ACC112 (cell line): ENCODE measurements around the gene COL23A1.

Source experiments
- H2AFZ ChIP-seq: fragments of 200-600 bp; sonication (generic); one replicate; pipeline ENCODE4 v1.6.0; 2017; ENCODE audit warnings: antibody characterized with exemption, low read length; ENCODE audit not compliant: unreplicated experiment
- H3K27ac ChIP-seq: fragments of 200-600 bp; sonication (generic); 2 replicates; pipeline ENCODE4 v1.5.1; 2014; ENCODE audit warnings: low read depth, mild to moderate bottlenecking, antibody characterized with exemption, low read length, moderate library complexity
- H3K27me3 ChIP-seq: fragments of 200-600 bp; sonication (generic); 2 replicates; pipeline ENCODE4 v1.6.1; 2014; ENCODE audit warnings: mild to moderate bottlenecking, antibody characterized with exemption, low read length, moderate library complexity, mixed read lengths; ENCODE audit not compliant: insufficient read depth
- H3K36me3 ChIP-seq: fragments of 200-600 bp; sonication (generic); 2 replicates; pipeline ENCODE4 v1.6.1; 2016; ENCODE audit warnings: mild to moderate bottlenecking, antibody characterized with exemption, low read length, moderate library complexity, mixed read lengths; ENCODE audit not compliant: insufficient read depth
- H3K4me1 ChIP-seq: fragments of 200-600 bp; sonication (generic); one replicate; pipeline ENCODE4 v1.6.1; 2016; ENCODE audit warnings: low read length, mixed read lengths; ENCODE audit not compliant: insufficient read depth, unreplicated experiment, control insufficient read depth
- H3K4me3 ChIP-seq: fragments of 200-600 bp; sonication (generic); 2 replicates; pipeline ENCODE4 v1.5.1; 2014; ENCODE audit warnings: mild to moderate bottlenecking, low read depth, low read length
- H3K79me2 ChIP-seq: fragments of 200-600 bp; sonication (generic); one replicate; pipeline ENCODE4 v1.6.0; 2016; ENCODE audit warnings: low read length; ENCODE audit not compliant: control insufficient read depth, unreplicated experiment, insufficient read depth

The COL23A1 gene

DNA sequence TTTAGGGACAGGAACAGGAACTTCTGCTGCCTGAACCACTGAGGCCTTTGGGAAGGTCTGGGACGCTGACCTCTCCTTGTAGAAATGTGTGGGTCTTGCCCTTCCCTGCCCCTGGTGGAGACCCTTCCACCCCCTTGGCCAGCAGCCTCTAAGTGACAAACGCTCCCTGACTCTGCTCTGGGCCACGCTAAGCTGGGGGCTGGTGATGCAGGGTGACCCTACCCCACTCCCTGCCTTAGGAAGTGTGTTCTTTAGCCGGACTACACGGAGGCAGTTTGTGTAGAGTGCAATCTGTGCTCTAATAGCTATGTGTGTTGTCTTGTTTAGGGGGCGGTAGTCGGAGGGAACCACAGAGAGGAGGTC is 123.0 kb downstream of the COL23A1 start:
- H3K36me3 ChIP-seq, result no peaks in the 10 kb centered on the region
- H3K4me3 ChIP-seq, result no peak overlapping the region
- no peak overlapping the region for H3K27ac ChIP-seq
- H3K79me2 ChIP-seq, result no peaks in the 10 kb centered on the region
- H3K27me3 ChIP-seq, result peaks cover 8% of the 10 kb centered on the region; the same call in 1 of the 2 replicates
- H2AFZ ChIP-seq, result no peak overlapping the region
- no peaks in the 10 kb centered on the region for H3K4me1 ChIP-seq

DNA sequence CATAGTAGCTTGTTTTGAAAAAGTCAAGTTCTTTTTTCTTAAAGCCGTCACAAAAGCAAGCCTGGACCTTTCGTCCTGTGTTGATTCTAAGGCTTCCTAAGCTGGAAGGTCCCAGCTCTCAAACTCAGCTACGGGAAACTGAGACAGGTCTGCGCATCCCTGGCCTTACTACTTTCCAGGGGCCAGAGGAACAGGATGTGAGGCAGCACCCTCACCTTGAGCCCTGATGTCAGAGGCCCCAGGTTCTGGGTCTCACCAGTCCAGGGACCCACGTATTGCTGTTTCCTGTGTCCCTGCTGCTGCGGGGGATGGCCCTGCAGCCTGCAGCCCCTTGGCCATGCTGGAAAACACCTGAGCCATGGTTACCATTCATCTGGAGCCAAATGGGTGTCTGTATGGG is 123.9 kb downstream of the COL23A1 start:
- no peaks in the 10 kb centered on the region for H3K4me1 ChIP-seq
- H3K36me3 ChIP-seq, result no peaks in the 10 kb centered on the region
- peaks cover 8% of the 10 kb centered on the region; the same call in 1 of the 2 replicates for H3K27me3 ChIP-seq
- H3K4me3 ChIP-seq, result no peak overlapping the region
- H2AFZ ChIP-seq, result no peak overlapping the region
- H3K79me2 ChIP-seq, result no peaks in the 10 kb centered on the region
- no peak overlapping the region for H3K27ac ChIP-seq

- Histone ChIP-seq H3K4me3 (no peak overlapping the region), H3K27me3 (peaks cover 8% of the 10 kb centered on the region; the same call in 1 of the 2 replicates), H2AFZ (no peak overlapping the region), H3K79me2 (no peaks in the 10 kb centered on the region), H3K27ac (no peak overlapping the region), H3K36me3 (no peaks in the 10 kb centered on the region), H3K4me1 (no peaks in the 10 kb centered on the region)
Observed at GRCh38 chr5:178465861-178466288, 124.3 kb downstream of the COL23A1 start.

DNA sequence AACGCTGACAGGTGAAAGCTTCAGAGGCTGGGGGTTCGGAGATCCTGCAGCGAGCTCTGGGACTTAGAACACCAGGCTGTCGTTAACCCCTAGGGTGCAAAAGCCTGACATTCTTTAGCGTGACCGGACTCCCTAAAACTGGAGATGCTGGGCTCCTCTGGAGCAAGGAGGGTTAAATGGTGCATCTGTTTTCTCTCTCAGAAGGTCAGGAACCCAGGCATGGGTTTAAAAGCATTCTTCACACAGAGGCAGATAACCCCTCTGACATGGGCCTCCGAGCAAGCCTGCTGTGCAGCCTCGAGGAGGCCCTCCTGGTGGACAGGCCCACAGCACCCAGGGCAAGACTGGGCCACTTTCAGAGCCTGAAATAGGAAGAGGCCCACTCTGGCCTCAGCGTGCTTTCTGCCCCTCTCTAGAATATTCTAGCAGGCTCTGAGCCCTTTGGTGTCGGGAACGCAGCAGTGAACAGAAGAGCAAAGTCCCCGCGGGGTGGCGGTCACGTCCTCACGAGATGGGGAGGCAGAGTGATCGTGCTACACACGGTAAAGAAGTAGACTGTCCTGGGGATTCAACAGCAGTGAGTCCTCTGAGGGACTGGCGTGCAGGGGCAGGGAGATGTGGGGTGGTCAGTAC is 124.8 kb downstream of the COL23A1 start:
- Histone ChIP-seq H3K27me3 (peaks cover 2% of the 10 kb centered on the region; the same call in 1 of the 2 replicates), H3K4me3 (no peak overlapping the region)

GRCh38 chr5:178464431-178465048 is 125.7 kb downstream of the COL23A1 start:
- Histone ChIP-seq H3K4me1 (no peaks in the 10 kb centered on the region), H2AFZ (no peak overlapping the region), H3K79me2 (no peaks in the 10 kb centered on the region), H3K27me3 (peaks cover 3% of the 10 kb centered on the region; the same call in 1 of the 2 replicates), H3K4me3 (no peak overlapping the region), H3K36me3 (no peaks in the 10 kb centered on the region), H3K27ac (no peak overlapping the region)

More for the DNA sequence above, 124.8 kb downstream of the COL23A1 start:
- Histone ChIP-seq H3K27ac (no peak overlapping the region), H3K79me2 (no peaks in the 10 kb centered on the region), H3K36me3 (no peaks in the 10 kb centered on the region), H3K4me1 (no peaks in the 10 kb centered on the region), H2AFZ (no peak overlapping the region)

- Histone ChIP-seq H3K4me3 (no peak overlapping the region), H3K79me2 (no peaks in the 10 kb centered on the region), H3K4me1 (no peaks in the 10 kb centered on the region), H2AFZ (no peak overlapping the region), H3K27me3 (peaks cover 3% of the 10 kb centered on the region; the same call in 1 of the 2 replicates), H3K36me3 (no peaks in the 10 kb centered on the region), H3K27ac (no peak overlapping the region)
Observed at GRCh38 chr5:178463321-178464155, 126.7 kb downstream of the COL23A1 start.

DNA sequence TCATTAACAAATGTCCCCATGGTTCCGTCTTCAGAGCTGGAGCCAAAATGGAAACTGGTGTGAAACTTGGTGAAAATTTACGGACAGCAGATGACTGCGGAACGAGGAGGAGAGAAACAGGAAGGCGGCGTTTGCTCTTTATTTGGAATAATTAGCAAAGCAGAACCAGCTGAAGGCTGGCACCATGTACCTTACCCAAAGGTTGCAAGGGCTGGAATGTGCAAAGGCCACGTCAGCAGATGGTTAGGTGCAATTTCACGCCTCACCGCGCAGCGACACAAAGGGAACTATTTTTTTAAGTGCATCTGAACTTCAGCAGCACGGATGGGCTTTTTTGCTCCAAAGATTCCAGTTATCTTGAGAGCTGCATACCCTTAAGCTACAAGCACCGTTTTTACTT is 127.4 kb downstream of the COL23A1 start:
- no peak overlapping the region for H3K4me3 ChIP-seq
- no peak overlapping the region for H3K27ac ChIP-seq

GRCh38 chr5:178462076-178462475 is 128.1 kb downstream of the COL23A1 start:
- Histone ChIP-seq H2AFZ (no peak overlapping the region), H3K4me1 (no peaks in the 10 kb centered on the region), H3K4me3 (no peak overlapping the region), H3K36me3 (no peaks in the 10 kb centered on the region), H3K79me2 (no peaks in the 10 kb centered on the region), H3K27me3 (peaks cover 3% of the 10 kb centered on the region; the same call in 1 of the 2 replicates), H3K27ac (no peak overlapping the region)

More for the DNA sequence above, 127.4 kb downstream of the COL23A1 start:
- Histone ChIP-seq H3K27me3 (peaks cover 3% of the 10 kb centered on the region; the same call in 1 of the 2 replicates), H3K79me2 (no peaks in the 10 kb centered on the region), H2AFZ (no peak overlapping the region), H3K4me1 (no peaks in the 10 kb centered on the region), H3K36me3 (no peaks in the 10 kb centered on the region)

GRCh38 chr5:178461004-178461730 is 129.0 kb downstream of the COL23A1 start:
- Histone ChIP-seq H3K4me3 (no peak overlapping the region), H3K79me2 (no peaks in the 10 kb centered on the region), H3K36me3 (no peaks in the 10 kb centered on the region), H2AFZ (no peak overlapping the region), H3K27me3 (peaks cover 3% of the 10 kb centered on the region; the same call in 1 of the 2 replicates), H3K27ac (no peak overlapping the region), H3K4me1 (no peaks in the 10 kb centered on the region)

DNA sequence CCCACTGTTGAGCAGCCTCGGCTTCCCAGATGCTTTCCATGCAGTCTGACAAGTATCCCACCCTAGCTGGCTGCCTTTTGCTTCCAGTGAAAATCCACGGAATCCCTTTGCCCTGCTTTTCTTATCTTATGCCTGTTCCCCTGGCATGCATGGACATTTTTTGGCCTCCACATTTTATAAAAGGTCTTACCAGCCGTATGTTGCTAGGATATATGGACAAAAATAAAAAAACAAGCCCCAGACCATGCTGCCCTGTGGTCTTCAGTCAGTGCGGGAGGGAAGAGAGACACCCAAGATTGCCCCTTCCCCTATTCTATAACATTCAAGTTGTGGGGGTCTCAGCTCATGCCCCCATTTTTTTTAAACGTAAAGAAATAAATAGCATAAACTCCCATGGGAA is 129.6 kb downstream of the COL23A1 start:
- Histone ChIP-seq H3K27ac (no peak overlapping the region), H2AFZ (no peak overlapping the region), H3K27me3 (peaks cover 3% of the 10 kb centered on the region; the same call in 1 of the 2 replicates), H3K4me1 (no peaks in the 10 kb centered on the region), H3K4me3 (no peak overlapping the region), H3K79me2 (no peaks in the 10 kb centered on the region), H3K36me3 (no peaks in the 10 kb centered on the region)
